HepG2 (cell line): Measurements from ENCODE around the gene PTPRE. TPM values are rescaled to one million over a fixed set of nuclear protein-coding genes. Genes with fewer than 3 reads are reported as not detected.

ENCODE experiments used
- ATAC-seq: fragments of 200-7000 bp; cut with Tn5 transposase; 3 replicates; pipeline ENCODE4 v1.9.1; 2020; ENCODE audit warnings: mild to moderate bottlenecking, moderate library complexity
- BruUV-seq: library from RNA; stranded (reverse); fragments of 400-500 nt; replicated peaks from 2 replicates; lab custom pipeline; 2021; lab: Mats Ljungman, UMichigan
- CTCF ChIA-PET: fragments of 300-600 bp; formaldehyde crosslinking; extraction: SDS; loops from one replicate; lab custom pipeline; 2021; ENCODE audit warnings: low total read pairs, inconsistent platforms, low intra/inter-chr PET ratio; lab: Yijun Ruan, JAX
- POLR2A ChIA-PET: fragments of 350-600 bp; sonication (Branson Sonifier 250); formaldehyde crosslinking; loops from one replicate; lab custom pipeline; 2020; ENCODE audit warnings: antibody characterized with exemption, inconsistent platforms; lab: Yijun Ruan, JAX
- DNase-seq: peaks from one replicate; pipeline ENCODE4 v3.0.0-alpha.2; 2015; ENCODE audit warnings: low spot score
- FAIRE-seq: peaks from 3 replicates; lab custom pipeline; 2011; peaks lifted over from hg19 to GRCh38; lab: Jason Lieb, UNC
- H2AFZ ChIP-seq: one replicate; pipeline ENCODE4 v1.6.1; 2011; ENCODE audit warnings: low read length, inconsistent platforms
- H3K27ac ChIP-seq: fragments of 300-600 bp; 3 replicates; pipeline ENCODE4 v1.8.0; 2011; ENCODE audit warnings: mixed run types, mild to moderate bottlenecking, mixed read lengths, low read length, inconsistent platforms; ENCODE audit not compliant: insufficient read depth; ENCODE audit errors: extremely low read length
- H3K27me3 ChIP-seq, 2 experiments: fragments of 200-600 bp in 1 of 2; 2 replicates in 1 of 2; 3 replicates in 1 of 2; pipeline versions ENCODE4 v1.6.0 to v1.8.0; 2011; ENCODE audit warnings: low read length in 2 of 2, mild to moderate bottlenecking in 2 of 2, moderate library complexity in 2 of 2, inconsistent platforms in 1 of 2; ENCODE audit not compliant: insufficient read depth in 2 of 2, control insufficient read depth in 1 of 2
- H3K36me3 ChIP-seq, 2 experiments: fragments of 200-600 bp in 1 of 2; replicated peaks in 1 of 2; 2 replicates in 1 of 2; 3 replicates in 1 of 2; pipeline versions ENCODE4 v1.5.1 to v1.8.0; 2011; ENCODE audit warnings: low read length in 2 of 2, inconsistent platforms in 1 of 2; ENCODE audit not compliant: insufficient read depth in 2 of 2, control insufficient read depth in 1 of 2
- H3K4me1 ChIP-seq: 2 replicates; pipeline ENCODE4 v1.5.1; 2012; ENCODE audit warnings: low read length, inconsistent platforms; ENCODE audit not compliant: insufficient read depth
- H3K4me2 ChIP-seq: 2 replicates; pipeline ENCODE4 v1.6.0; 2011; ENCODE audit warnings: low read depth, low read length, inconsistent platforms
- H3K4me3 ChIP-seq, 3 experiments: fragments of 200-600 bp in 1 of 3; sonication (generic), shearing (Covaris generic) in 1 of 3; replicated peaks in 1 of 3; 2 replicates each; pipeline ENCODE4 v1.5.1; 2011 to 2016; ENCODE audit warnings: low read length in 3 of 3, inconsistent platforms in 2 of 3, low read depth in 2 of 3, mild to moderate bottlenecking in 2 of 3, control low read depth in 1 of 3, mixed read lengths in 1 of 3; ENCODE audit not compliant: insufficient read depth in 1 of 3
- H3K79me2 ChIP-seq: one replicate; pipeline ENCODE4 v1.6.1; 2011; ENCODE audit warnings: low read length, inconsistent platforms; ENCODE audit not compliant: insufficient read depth
- H3K9ac ChIP-seq: 2 replicates; pipeline ENCODE4 v1.6.0; 2011; ENCODE audit warnings: mild to moderate bottlenecking, low read depth, low read length, inconsistent platforms; ENCODE audit not compliant: insufficient read depth
- H3K9me3 ChIP-seq: 2 replicates; pipeline ENCODE4 v1.5.1; 2012; ENCODE audit warnings: mild to moderate bottlenecking, low read length
- H4K20me1 ChIP-seq: 2 replicates; pipeline ENCODE4 v1.6.0; 2011; ENCODE audit warnings: inconsistent platforms, mild to moderate bottlenecking, low read length, moderate library complexity; ENCODE audit not compliant: insufficient read depth
- EEA1 ChIP-seq: sonication (generic); formaldehyde crosslinking; IDR thresholded peaks from 2 replicates; pipeline ENCODE4 v1.5.1; 2020; ENCODE audit warnings: mild to moderate bottlenecking, missing genetic modification reagents, borderline replicate concordance
- ESRRA ChIP-seq: sonication (generic); formaldehyde crosslinking; IDR thresholded peaks from 2 replicates; pipeline ENCODE4 v1.5.1; 2020; ENCODE audit warnings: mild to moderate bottlenecking, low read depth, missing genetic modification reagents
- GABPA ChIP-seq, 2 experiments: IDR thresholded peaks; 2 replicates each; pipeline ENCODE4 v1.6.1; 2011 to 2016; ENCODE audit warnings: low read depth in 2 of 2, low read length in 1 of 2, missing biosample characterization in 1 of 2, missing genetic modification characterization in 1 of 2
- NR3C1 ChIP-seq: sonication (generic); formaldehyde crosslinking; IDR thresholded peaks from 2 replicates; pipeline ENCODE4 v1.4.0; 2020; ENCODE audit warnings: missing genetic modification reagents
- RBFOX2 ChIP-seq: fragments of 200-400 bp; formaldehyde crosslinking; IDR thresholded peaks from 2 replicates; pipeline ENCODE4 v1.6.1; 2017; ENCODE audit warnings: low read depth, mild to moderate bottlenecking, low read length
- RFXAP ChIP-seq: sonication (generic); formaldehyde crosslinking; IDR thresholded peaks from 2 replicates; pipeline ENCODE4 v1.4.0; 2020; ENCODE audit warnings: missing genetic modification reagents, borderline replicate concordance
- SRF ChIP-seq: IDR thresholded peaks from 2 replicates; pipeline ENCODE4 v1.6.1; 2011; ENCODE audit warnings: mild to moderate bottlenecking, low read depth, low read length, moderate library complexity
- ZBTB39 ChIP-seq: sonication (generic); formaldehyde crosslinking; IDR thresholded peaks from 2 replicates; pipeline ENCODE4 v1.5.0; 2020; ENCODE audit warnings: missing genetic modification reagents
- ZNF207 ChIP-seq: fragments of 450-650 bp; IDR thresholded peaks from 2 replicates; pipeline ENCODE4 v1.6.1; 2016; ENCODE audit warnings: antibody characterized with exemption, borderline replicate concordance
- ZNF496 ChIP-seq: sonication (generic); formaldehyde crosslinking; IDR thresholded peaks from 2 replicates; pipeline ENCODE4 v1.8.1; 2023; ENCODE audit warnings: mild to moderate bottlenecking, moderate library complexity, missing genetic modification reagents; ENCODE audit not compliant: insufficient replicate concordance
- ZSCAN5A ChIP-seq: sonication (generic); formaldehyde crosslinking; IDR thresholded peaks from 2 replicates; pipeline ENCODE4 v1.8.0; 2022; ENCODE audit warnings: mild to moderate bottlenecking, missing genetic modification reagents, borderline replicate concordance
- WGBS: methylation state at CpG from one replicate; pipeline ENCODE4 v1.1.6; 2017; ENCODE audit warnings: low lambda C conversion rate; 5-methylcytosine and 5-hydroxymethylcytosine counted together
- in situ Hi-C: cut with HindIII; loops from 2 replicates; pipeline ENCODE4 v1.10.0; 2017; ENCODE audit warnings: low pct_unique_long_range_greater_than_20kb; ENCODE audit not compliant: extremely low pct_ligation_motif_present
- intact Hi-C: fragments of 100-400 bp; cut with micrococcal nuclease; formaldehyde crosslinking; loops from one replicate; pipeline ENCODE4 v1.10.0; 2022; ENCODE audit not compliant: unreplicated experiment
- polyA plus RNA-seq, 8 experiments: library from polyadenylated mRNA; depleted of rRNA in 3 of 8; stranded (reverse) in 7 of 8; unstranded in 1 of 8; fragments of >200 nt; fragmentation: Illumina TruSeq in 4 of 8; extraction: Trizol in 4 of 8; gene quantifications; 2 replicates each; pipeline versions ENCODE4 v1.2.1 to v1.2.3, GENCODE V29; 2011 to 2016; ENCODE audit warnings: low read depth in 4 of 8, missing spikeins in 1 of 8, mixed read lengths in 1 of 8; ENCODE audit not compliant: insufficient read depth in 1 of 8
- total RNA-seq, 5 experiments: library from RNA; depleted of rRNA; stranded (reverse); fragments of >200 nt; fragmentation: Illumina TruSeq; extraction: Trizol; gene quantifications; 2 replicates each; pipeline ENCODE4 v1.2.3, GENCODE V29; 2016; ENCODE audit warnings: low read depth in 1 of 5

PTPRE gene
- total and polyA plus RNA-seq, 2 of the 13 experiments (the other 11 are each of a cell fraction or from before 2014, with no cell fraction given) = 0.01 to 0.02 TPM

GRCh38 chr10:127997271-127997670 lies 90.4 kb downstream of the PTPRE start (continued):
- no peak for TF ChIP-seq ESRRA (CRISPR knock-in tag)
- no peak for TF ChIP-seq ZNF496 (CRISPR knock-in tag)
- TF ChIP-seq ZNF207 = no peak
- TF ChIP-seq NR3C1 (CRISPR knock-in tag) = no peak
- TF ChIP-seq RBFOX2 = no peak

- DNase-seq (no peak), ATAC-seq (no peak), FAIRE-seq (no peak)
- Histone ChIP-seq H3K27me3 (peaks cover 7 to 77% of the 10 kb centered on the region in 2 experiments), H3K4me2 (no peak overlapping the region), H3K9ac (no peak overlapping the region), H3K27ac (no peak overlapping the region), H2AFZ (no peak overlapping the region), H3K4me3 (no peak overlapping the region), H4K20me1 (no peaks in the 10 kb centered on the region), H3K36me3 (no peaks in the 10 kb centered on the region), H3K79me2 (no peaks in the 10 kb centered on the region), H3K9me3 (no peaks in the 10 kb centered on the region), H3K4me1 (no peaks in the 10 kb centered on the region)
- no peak for TF ChIP-seq ZBTB39
- TF ChIP-seq RFXAP (CRISPR knock-in tag) = no peak
- no peak for TF ChIP-seq ZNF207
- no peak for TF ChIP-seq GABPA (IDR thresholded peaks at IDR 0.05; ENCODE audit: low read depth, low read length)
- no peak for TF ChIP-seq GABPA (CRISPR knock-in tag; IDR thresholded peaks at IDR 0.05; ENCODE audit: low read depth)
- no peak for TF ChIP-seq SRF
- TF ChIP-seq EEA1 = no peak
- TF ChIP-seq ZSCAN5A (CRISPR knock-in tag) = no peak
- in situ Hi-C loops = no loop called here
- POLR2A ChIA-PET = no interaction called here
- CTCF ChIA-PET = no interaction called here
- intact Hi-C loops = no loop called here
- BruUV-seq = no TSS peak
- under 1% methylated on average over 8 of the region's 8 CpGs for WGBS
These were observed 91.0 kb downstream of the PTPRE start for GRCh38 chr10:127997937-127998336.
